Activated CD8-positive, alpha-beta memory T cell treated with anti-CD3 and anti-CD28 coated beads for 24 hours (primary cell): ENCODE measurements around the gene KIF22.

ENCODE experiments used
- DNase-seq: peaks from one replicate; pipeline ENCODE4 v3.0.0-alpha.2; 2020

KIF22 gene

GRCh38 chr16:29843931-29844330 lies 53.4 kb downstream of the KIF22 start:
- no peak for DNase-seq

GRCh38 chr16:29844575-29845331 lies 54.2 kb downstream of the KIF22 start:
- DNase-seq, result no peak

GRCh38 chr16:29845656-29846055 lies 55.1 kb downstream of the KIF22 start:
- no peak for DNase-seq

GRCh38 chr16:29848420-29849297 lies 58.1 kb downstream of the KIF22 start:
- DNase-seq, result peak; percentile 92

- DNase-seq, result no peak
These were observed 59.0 kb downstream of the KIF22 start for GRCh38 chr16:29849505-29849904.

GRCh38 chr16:29850998-29851397 lies 60.4 kb downstream of the KIF22 start:
- DNase-seq, result no peak

GRCh38 chr16:29852654-29853053 lies 62.1 kb downstream of the KIF22 start:
- DNase-seq, result no peak

GRCh38 chr16:29854520-29855100 lies 64.1 kb downstream of the KIF22 start:
- no peak for DNase-seq
